ENCODE data around the gene SMIM33. TPM values are rescaled to one million over a fixed set of nuclear protein-coding genes. Genes with fewer than 3 reads are reported as not detected.
A peak's percentile ranks its signal among the peaks of the same experiment; 100 is the strongest.
"Not testable (repeated sequence)": the region's sequence is repeated elsewhere in the genome, so short reads cannot be mapped to it uniquely, and the experiment has no call there.

SMIM33 gene
- total RNA-seq, 2 donors from 2014 or later: 0.13 to 0.32 TPM

DNA sequence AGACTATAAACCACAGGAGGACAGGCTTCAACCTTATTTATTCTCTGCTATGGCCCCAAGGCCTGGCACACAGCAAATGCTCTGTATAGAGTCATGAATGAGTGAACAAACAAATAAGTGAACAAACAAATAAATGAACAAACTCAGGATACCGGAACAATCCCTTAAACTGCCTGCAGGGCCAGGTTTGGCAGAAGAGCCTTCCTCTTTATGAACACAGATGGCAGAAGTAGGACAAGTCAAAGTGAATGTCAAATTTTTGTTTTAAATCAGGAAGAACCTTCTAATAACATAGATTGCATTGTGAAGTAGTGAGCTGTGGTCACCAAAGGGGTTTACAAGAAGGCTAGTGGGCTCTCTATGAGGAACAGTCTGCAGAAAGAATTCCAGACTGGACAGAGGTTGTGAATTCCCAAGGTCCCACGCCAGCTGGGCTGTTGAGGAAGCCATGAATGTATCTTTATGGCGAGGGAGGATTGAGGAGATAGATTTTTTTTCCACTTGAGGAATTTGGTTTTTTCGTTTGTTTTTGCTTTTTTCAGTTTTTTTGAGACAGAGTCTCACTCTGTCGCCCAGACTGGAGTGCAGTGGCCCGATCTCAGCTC lies 42.1 kb downstream of the SMIM33 start:
- ATAC-seq: no peak
- Mint-ChIP-seq H3K4me3 (no peak overlapping the region), H3K4me1 (peaks cover 35% of the 10 kb centered on the region), H3K27ac (peak overlapping the region; percentile 1), H3K36me3 (ENCODE audit: low read depth) (peaks cover 2% of the 10 kb centered on the region), H3K27me3 (no peaks in the 10 kb centered on the region)
- no peak for DNase-seq
- no peaks in the 10 kb centered on the region for H3K9me3 ChIP-seq (ENCODE audit: control insufficient read depth, low read length, poor library complexity, severe bottlenecking)

DNA sequence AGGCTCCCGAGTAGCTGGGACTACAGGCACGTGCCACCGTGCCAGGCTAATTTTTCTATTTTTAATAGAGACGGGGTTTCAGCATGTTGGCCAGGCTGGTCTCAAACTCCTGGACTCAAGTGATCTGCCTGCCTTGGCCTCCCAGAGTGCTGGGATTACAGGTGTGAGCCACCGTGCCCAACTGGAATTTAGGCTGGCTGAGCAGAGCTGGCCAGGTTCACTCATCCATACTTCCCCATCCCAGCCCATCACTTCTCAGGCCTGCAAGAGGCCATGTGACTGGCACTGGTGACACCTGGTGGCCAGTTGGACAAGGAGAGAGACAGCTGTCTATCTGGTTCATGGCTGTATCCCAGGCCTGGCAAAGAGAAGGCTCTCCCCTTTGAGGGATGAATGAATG lies 42.6 kb downstream of the SMIM33 start:
- H3K4me1 Mint-ChIP-seq: peaks cover 38% of the 10 kb centered on the region
- peak; percentile 65 for ATAC-seq
- not testable (repeated sequence) for H3K27me3 Mint-ChIP-seq; H3K4me3 Mint-ChIP-seq; H3K36me3 Mint-ChIP-seq (ENCODE audit: low read depth); H3K9me3 ChIP-seq (ENCODE audit: control insufficient read depth, low read length, poor library complexity, severe bottlenecking); H3K27ac Mint-ChIP-seq
- DNase-seq: peak; percentile 58 to 69 (median 61)

DNA sequence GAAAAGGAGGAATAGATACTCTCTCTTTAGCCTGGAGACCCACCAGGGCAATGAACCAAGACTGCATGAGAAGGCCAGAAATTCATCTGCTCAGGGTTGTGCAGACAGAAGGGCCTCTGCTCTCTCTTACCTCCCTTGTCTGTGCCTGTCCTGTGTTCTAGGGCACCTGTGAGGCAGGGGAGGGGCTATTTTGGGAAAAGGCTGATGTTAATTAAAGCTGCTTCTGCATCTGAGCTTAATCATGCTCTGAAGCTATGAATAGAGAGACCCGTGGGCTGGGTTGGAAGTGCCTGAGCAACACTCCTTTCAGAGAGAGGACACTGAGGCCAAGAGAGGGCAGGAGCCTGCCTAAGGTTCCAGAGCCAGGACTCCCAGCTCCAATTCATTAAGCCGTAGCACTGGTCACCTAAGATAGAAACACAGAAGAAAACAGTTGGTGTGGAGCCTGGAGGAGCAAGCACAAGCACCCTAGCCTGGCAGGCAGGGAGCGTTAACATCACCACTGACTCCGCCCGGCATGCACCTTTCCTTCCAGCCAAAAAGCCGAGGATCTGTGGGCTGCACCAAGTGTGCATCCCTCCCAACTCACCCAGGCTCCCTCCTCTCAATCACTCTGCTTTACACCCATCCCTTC lies 43.2 kb downstream of the SMIM33 start:
- peaks cover 2% of the 10 kb centered on the region for H3K36me3 Mint-ChIP-seq (ENCODE audit: low read depth)
- DNase-seq (no peak), ATAC-seq (no peak)
- H3K4me3 Mint-ChIP-seq: no peak overlapping the region
- H3K27me3 Mint-ChIP-seq: peaks cover 1% of the 10 kb centered on the region
- no peaks in the 10 kb centered on the region for H3K9me3 ChIP-seq (ENCODE audit: control insufficient read depth, low read length, poor library complexity, severe bottlenecking)
- peaks cover 42% of the 10 kb centered on the region for H3K4me1 Mint-ChIP-seq
- H3K27ac Mint-ChIP-seq: no peak overlapping the region

DNA sequence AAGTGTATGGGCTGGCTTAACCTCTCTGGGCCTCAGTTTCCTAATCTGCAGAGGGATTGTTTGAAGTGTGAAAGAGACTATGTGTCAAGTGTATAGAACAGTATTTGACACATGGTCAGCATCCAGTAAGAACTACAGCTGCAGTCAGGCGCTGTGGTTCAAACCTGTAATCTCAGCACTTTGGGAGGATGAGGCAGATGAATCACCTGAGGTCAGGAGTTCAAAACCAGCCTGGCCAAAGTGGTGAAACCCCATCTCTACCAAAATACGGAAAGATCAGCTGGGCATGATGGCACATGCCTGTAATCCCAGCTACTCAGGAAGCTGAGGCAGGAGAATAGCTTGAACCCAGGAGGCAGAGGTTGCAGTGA lies 43.7 kb downstream of the SMIM33 start:
- DNase-seq: no peak

DNA sequence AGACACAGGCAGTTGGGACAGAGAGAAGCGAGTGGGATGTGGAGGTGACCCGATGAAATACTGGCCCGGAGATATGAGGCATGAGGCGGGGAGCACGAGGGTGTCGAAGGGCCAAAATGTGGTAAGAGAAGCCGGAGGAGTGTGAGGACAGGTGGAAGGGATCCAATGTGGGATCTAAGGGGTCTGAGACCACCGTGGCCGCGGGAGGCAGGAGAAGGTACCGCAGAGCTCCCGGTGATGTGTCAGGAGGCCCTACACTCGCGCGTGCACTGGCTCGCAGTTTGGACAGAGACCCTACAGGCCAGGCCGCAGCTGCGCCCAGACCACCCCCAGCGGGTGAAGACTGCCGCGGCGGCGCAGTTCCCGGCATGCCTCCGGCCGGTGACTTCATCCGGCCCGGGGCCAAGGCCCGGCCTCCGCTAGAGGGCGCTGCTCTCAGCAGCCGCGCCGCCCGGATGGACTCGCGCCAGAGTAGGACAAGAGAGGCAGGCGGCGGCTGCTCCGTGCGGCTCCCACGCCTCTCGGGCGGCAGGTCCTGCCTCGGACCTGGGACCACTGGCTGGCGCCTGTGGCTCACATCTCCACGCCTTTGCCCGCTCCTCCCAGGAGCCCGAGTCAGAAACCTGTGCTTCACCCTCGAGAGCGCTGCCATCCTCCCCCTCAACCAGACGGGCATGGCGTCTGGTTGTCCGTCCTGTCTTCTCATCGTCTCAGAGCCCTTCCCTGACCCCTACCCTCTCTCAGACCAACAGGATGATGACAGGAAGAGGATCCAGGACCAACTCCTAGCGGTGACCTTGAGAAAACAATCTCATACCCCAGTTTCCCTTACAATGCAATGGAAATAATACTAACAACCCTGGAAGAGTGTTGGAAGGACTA lies 47.1 kb downstream of the SMIM33 start:
- Mint-ChIP-seq H3K27me3 (peaks cover 10% of the 10 kb centered on the region), H3K27ac (peak overlapping the region; percentile 92), H3K36me3 (ENCODE audit: low read depth) (peaks cover 2% of the 10 kb centered on the region), H3K4me3 (peak overlapping the region; percentile 94), H3K4me1 (peaks cover 19% of the 10 kb centered on the region)
- ATAC-seq (peak; percentile 97), DNase-seq (peak; percentile 82 to 92 (median 89))
- no peaks in the 10 kb centered on the region for H3K9me3 ChIP-seq (ENCODE audit: control insufficient read depth, low read length, poor library complexity, severe bottlenecking)

More for the DNA sequence above, 43.7 kb downstream of the SMIM33 start:
- H3K27ac Mint-ChIP-seq: no peak overlapping the region
- H3K27me3 Mint-ChIP-seq: peaks cover 6% of the 10 kb centered on the region
- ATAC-seq: no peak
- no peaks in the 10 kb centered on the region for H3K9me3 ChIP-seq (ENCODE audit: control insufficient read depth, low read length, poor library complexity, severe bottlenecking)
- peaks cover 43% of the 10 kb centered on the region for H3K4me1 Mint-ChIP-seq
- peaks cover 2% of the 10 kb centered on the region for H3K36me3 Mint-ChIP-seq (ENCODE audit: low read depth)
- no peak overlapping the region for H3K4me3 Mint-ChIP-seq

Other genes with a start within 250 kb of the SMIM33 start
- 100 to 1,000 TPM; 318 to 325 TPM for gene MATR3, start 177.3 kb upstream of the SMIM33 start, total RNA-seq
- 100 to 1,000 TPM; 106 to 123 TPM for gene PAIP2, start 129.2 kb upstream of the SMIM33 start, total RNA-seq
- not detected for gene SLC23A1, start 87.7 kb upstream of the SMIM33 start, total RNA-seq
- 1 to 10 TPM; 2.2 to 3.1 TPM for gene MZB1, start 81.1 kb upstream of the SMIM33 start, total RNA-seq
- gene PROB1, start 75.9 kb upstream of the SMIM33 start, total RNA-seq: under 1 TPM; 0.57 to 0.72 TPM
- 1 to 10 TPM; 3.8 to 4.1 TPM for gene SPATA24, start 66.9 kb upstream of the SMIM33 start, total RNA-seq
- 1 to 10 TPM; 4.0 to 8.7 TPM for gene DNAJC18, start 31.5 kb upstream of the SMIM33 start, total RNA-seq
- not detected for gene ECSCR, start 8.3 kb upstream of the SMIM33 start, total RNA-seq
- gene STING1, start 11.8 kb downstream of the SMIM33 start, total RNA-seq: 100 to 1,000 TPM; 151 to 160 TPM
- 100 to 1,000 TPM; 153 to 165 TPM for gene UBE2D2, start 90.3 kb downstream of the SMIM33 start, total RNA-seq
- gene CXXC5, start 177.3 kb downstream of the SMIM33 start, total RNA-seq: 1 to 10 TPM; 3.2 to 4.3 TPM